Fibroblast of lung (primary cell): ENCODE data around the gene TBC1D22B. TPM values are rescaled to one million over a fixed set of nuclear protein-coding genes. Genes with fewer than 3 reads are reported as not detected.

ENCODE experiments used
- DNase-seq, 2 donors: peaks; one replicate each; pipeline versions ENCODE4 v3.0.0 to v3.0.0-alpha.2; 2010; ENCODE audit warnings: low read depth in 2 of 2
- H2AFZ ChIP-seq: 2 replicates; pipeline ENCODE4 v1.5.1; 2012; ENCODE audit warnings: low read length, control low read depth, inconsistent platforms
- H3K27ac ChIP-seq: 2 replicates; pipeline ENCODE4 v1.5.1; 2011; ENCODE audit warnings: low read length, control low read depth; ENCODE audit not compliant: insufficient read depth
- H3K27me3 ChIP-seq: 2 replicates; pipeline ENCODE4 v1.5.1; 2011; ENCODE audit warnings: mild to moderate bottlenecking, low read length; ENCODE audit not compliant: control insufficient read depth, insufficient read depth
- H3K36me3 ChIP-seq: 2 replicates; pipeline ENCODE4 v1.5.1; 2011; ENCODE audit warnings: low read length; ENCODE audit not compliant: control insufficient read depth, insufficient read depth
- H3K4me1 ChIP-seq: 2 replicates; pipeline ENCODE4 v1.5.1; 2011; ENCODE audit warnings: low read length; ENCODE audit not compliant: control insufficient read depth, insufficient read depth; ENCODE audit errors: extremely low read depth
- H3K4me2 ChIP-seq: 2 replicates; pipeline ENCODE4 v1.5.1; 2011; ENCODE audit warnings: low read length, control low read depth; ENCODE audit not compliant: insufficient read depth; ENCODE audit errors: extremely low read depth
- H3K4me3 ChIP-seq, 4 experiments: fragments of 200-600 bp in 1 of 4; sonication (generic) in 1 of 4; replicated peaks in 1 of 4; 2 replicates each; pipeline ENCODE4 v1.5.1; 2011 to 2016; ENCODE audit warnings: low read length in 4 of 4, low read depth in 3 of 4, mild to moderate bottlenecking in 3 of 4, control low read depth in 2 of 4, inconsistent platforms in 1 of 4, mixed read lengths in 1 of 4; ENCODE audit not compliant: insufficient read depth in 1 of 4; ENCODE audit errors: control extremely low read depth in 1 of 4
- H3K79me2 ChIP-seq: 2 replicates; pipeline ENCODE4 v1.5.1; 2012; ENCODE audit warnings: mild to moderate bottlenecking, low read length, inconsistent platforms; ENCODE audit not compliant: control insufficient read depth, insufficient read depth
- H3K9ac ChIP-seq: 2 replicates; pipeline ENCODE4 v1.5.1; 2011; ENCODE audit warnings: mild to moderate bottlenecking, low read length, control low read depth; ENCODE audit not compliant: insufficient read depth
- H3K9me3 ChIP-seq: 2 replicates; pipeline ENCODE4 v1.5.1; 2012; ENCODE audit warnings: low read depth, low read length; ENCODE audit not compliant: control insufficient read depth, insufficient read depth
- H4K20me1 ChIP-seq: 2 replicates; pipeline ENCODE4 v1.5.1; 2011; ENCODE audit warnings: low read length; ENCODE audit not compliant: control insufficient read depth, insufficient read depth; ENCODE audit errors: extremely low read depth
- EZH2 ChIP-seq: IDR thresholded peaks from 2 replicates; pipeline ENCODE4 v1.5.1; 2012; ENCODE audit warnings: low read length, control low read depth, mild to moderate bottlenecking; ENCODE audit errors: missing control alignments
- polyA plus RNA-seq, 2 donors: library from polyadenylated mRNA; depleted of rRNA in 1 of 2; stranded (reverse) in 1 of 2; unstranded in 1 of 2; fragments of >200 nt; gene quantifications; 2 replicates each; pipeline ENCODE4 v1.2.1, GENCODE V29; 2011 to 2012; ENCODE audit warnings: missing spikeins in 1 of 2
- total RNA-seq: library from RNA; depleted of rRNA; stranded (reverse); fragments of >200 nt; gene quantifications from 2 replicates; pipeline ENCODE4 v1.2.1, GENCODE V29; 2014
- TF ChIP-seq, protein P1 (sequence below), 2 donors: IDR thresholded peaks in 1 of 2; conservative IDR thresholded peaks in 1 of 2; 1 replicate in 1 of 2; 2 replicates in 1 of 2; pipeline ENCODE4 v1.5.1; 2011 to 2012; ENCODE audit warnings: low read length in 2 of 2, control low read depth in 1 of 2, inconsistent platforms in 1 of 2, low read depth in 1 of 2, mild to moderate bottlenecking in 1 of 2

The TBC1D22B gene
- total and polyA plus RNA-seq, 2 donors (not counting 1 experiment from before 2014, with no cell fraction given) = 6.3 to 9.7 TPM

DNA sequence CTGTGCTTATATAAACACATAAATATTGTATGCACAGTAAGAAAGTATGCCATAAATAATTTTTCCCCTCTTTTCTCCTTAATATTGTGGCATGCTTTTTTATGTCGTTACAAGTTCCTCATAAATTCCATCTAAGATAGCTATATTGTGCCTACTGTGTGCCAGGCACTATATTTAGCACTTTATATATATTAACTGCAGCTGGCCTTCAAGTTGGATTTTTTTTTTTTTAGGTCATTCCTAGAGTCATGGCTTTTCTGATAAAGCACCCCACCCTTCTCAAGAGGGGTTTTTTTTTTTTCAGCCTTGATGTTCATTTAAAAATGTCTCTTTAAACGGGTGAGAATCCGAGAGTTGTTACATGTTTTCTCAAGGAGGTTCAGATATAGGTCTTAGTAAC is 53.4 kb downstream of the TBC1D22B start:
- Histone ChIP-seq H4K20me1 (no peaks in the 10 kb centered on the region), H3K79me2 (no peaks in the 10 kb centered on the region), H3K27me3 (no peaks in the 10 kb centered on the region), H2AFZ (no peak overlapping the region), H3K9me3 (no peaks in the 10 kb centered on the region), H3K4me1 (no peaks in the 10 kb centered on the region), H3K36me3 (peaks cover 7% of the 10 kb centered on the region), H3K4me3 (no peak overlapping the region), H3K4me2 (no peak overlapping the region), H3K9ac (no peak overlapping the region), H3K27ac (no peak overlapping the region)
- TF ChIP-seq, protein P1, sequence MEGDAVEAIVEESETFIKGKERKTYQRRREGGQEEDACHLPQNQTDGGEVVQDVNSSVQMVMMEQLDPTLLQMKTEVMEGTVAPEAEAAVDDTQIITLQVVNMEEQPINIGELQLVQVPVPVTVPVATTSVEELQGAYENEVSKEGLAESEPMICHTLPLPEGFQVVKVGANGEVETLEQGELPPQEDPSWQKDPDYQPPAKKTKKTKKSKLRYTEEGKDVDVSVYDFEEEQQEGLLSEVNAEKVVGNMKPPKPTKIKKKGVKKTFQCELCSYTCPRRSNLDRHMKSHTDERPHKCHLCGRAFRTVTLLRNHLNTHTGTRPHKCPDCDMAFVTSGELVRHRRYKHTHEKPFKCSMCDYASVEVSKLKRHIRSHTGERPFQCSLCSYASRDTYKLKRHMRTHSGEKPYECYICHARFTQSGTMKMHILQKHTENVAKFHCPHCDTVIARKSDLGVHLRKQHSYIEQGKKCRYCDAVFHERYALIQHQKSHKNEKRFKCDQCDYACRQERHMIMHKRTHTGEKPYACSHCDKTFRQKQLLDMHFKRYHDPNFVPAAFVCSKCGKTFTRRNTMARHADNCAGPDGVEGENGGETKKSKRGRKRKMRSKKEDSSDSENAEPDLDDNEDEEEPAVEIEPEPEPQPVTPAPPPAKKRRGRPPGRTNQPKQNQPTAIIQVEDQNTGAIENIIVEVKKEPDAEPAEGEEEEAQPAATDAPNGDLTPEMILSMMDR (conservative IDR thresholded peaks at IDR 0.05 in 1 of 2, IDR thresholded peaks at IDR 0.05 in 1 of 2; ENCODE audit: low read depth in 1 of 2, low read length in 2 of 2) = no peak
- TF ChIP-seq EZH2 = no peak
- no peak for DNase-seq

DNA sequence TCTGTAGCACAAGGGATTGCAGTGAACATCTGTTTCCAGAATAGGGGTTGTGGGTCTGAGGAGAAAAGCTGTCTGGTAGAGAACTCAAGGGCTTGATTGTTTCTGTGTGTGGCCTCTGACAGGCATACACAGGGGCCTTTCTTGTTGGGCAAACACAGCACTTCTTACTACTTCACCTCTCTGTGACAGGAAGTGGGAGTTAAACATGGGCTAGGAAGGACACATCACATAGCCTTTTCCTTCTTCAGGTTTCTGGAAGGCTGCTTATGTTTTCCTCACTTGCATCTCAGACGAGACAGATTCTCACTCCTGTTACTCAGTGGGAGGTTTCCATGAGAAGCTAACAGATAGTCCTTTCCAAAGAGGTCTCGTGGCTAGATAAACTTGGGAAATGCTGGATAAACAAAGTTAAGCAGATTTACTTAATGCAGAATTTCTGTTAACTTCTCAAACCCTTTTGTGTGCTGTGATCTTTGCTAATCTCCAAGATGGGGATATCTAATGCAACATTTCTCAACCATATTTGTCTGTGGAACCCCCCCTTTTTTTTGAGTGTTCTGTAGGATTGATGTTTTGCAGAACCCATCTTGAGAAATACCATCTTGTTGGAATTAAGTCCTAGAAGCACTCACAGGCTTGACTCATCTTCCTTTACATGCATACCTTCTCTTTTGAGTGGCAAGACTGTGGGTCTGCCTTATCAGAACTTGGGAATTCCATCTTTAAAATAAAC is 54.3 kb downstream of the TBC1D22B start:
- peak; percentile 5 to 70 for DNase-seq
- Histone ChIP-seq H3K27ac (no peak overlapping the region), H3K79me2 (no peaks in the 10 kb centered on the region), H3K4me3 (no peak overlapping the region), H3K9ac (no peak overlapping the region), H2AFZ (no peak overlapping the region), H3K9me3 (no peaks in the 10 kb centered on the region), H4K20me1 (no peaks in the 10 kb centered on the region), H3K36me3 (peaks cover 8% of the 10 kb centered on the region), H3K27me3 (no peaks in the 10 kb centered on the region), H3K4me2 (no peak overlapping the region), H3K4me1 (no peaks in the 10 kb centered on the region)
- TF ChIP-seq, protein P1 (conservative IDR thresholded peaks at IDR 0.05 in 1 of 2, IDR thresholded peaks at IDR 0.05 in 1 of 2; ENCODE audit: low read depth in 1 of 2, low read length in 2 of 2) = no peak
- TF ChIP-seq EZH2 = no peak

DNA sequence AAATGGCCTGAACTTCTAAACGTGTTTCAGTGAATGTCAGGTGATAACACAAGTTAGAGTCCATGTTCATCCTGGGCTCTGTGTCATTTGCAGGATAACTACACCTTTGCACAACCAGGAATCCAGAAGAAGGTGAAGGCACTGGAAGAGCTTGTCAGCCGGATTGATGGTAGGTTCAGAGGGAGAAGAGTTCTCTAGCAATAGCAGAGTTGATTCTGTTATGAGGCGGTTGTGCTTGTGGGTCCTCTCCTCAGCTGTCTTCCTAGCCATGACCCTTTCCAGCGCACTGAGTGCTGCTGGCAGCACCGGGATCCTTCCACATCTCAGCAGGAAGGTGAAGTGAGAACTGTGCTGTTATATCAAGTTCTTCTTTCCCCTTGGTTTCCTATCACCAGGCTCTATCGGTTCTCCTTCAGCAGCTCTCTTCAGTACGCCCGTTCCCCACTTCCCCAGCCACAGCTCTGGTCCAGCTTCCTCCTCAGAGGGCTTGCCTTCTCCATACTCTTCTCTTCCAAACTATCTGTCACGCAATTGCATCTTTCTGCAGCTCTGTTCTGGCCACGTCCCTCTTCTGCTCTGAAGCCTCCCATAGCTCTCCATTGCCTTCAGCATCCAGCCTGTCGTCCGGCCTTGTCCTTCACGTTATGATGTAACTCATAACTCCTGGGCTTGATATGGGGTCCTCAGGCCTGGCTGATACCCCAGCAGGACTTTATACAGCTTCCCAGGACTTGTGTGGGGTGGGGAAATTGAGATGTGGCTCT is 56.3 kb downstream of the TBC1D22B start:
- H3K36me3 ChIP-seq = peaks cover 10% of the 10 kb centered on the region
- H3K79me2 ChIP-seq = no peaks in the 10 kb centered on the region
- H2AFZ ChIP-seq = no peak overlapping the region
- no peak for DNase-seq
- no peak overlapping the region for H3K27ac ChIP-seq
- no peak overlapping the region for H3K9ac ChIP-seq
- H3K4me2 ChIP-seq = no peak overlapping the region
- TF ChIP-seq, protein P1 (conservative IDR thresholded peaks at IDR 0.05 in 1 of 2, IDR thresholded peaks at IDR 0.05 in 1 of 2; ENCODE audit: low read depth in 1 of 2, low read length in 2 of 2) = no peak
- no peak for TF ChIP-seq EZH2
- no peaks in the 10 kb centered on the region for H3K9me3 ChIP-seq
- no peaks in the 10 kb centered on the region for H4K20me1 ChIP-seq
- H3K4me3 ChIP-seq = no peak overlapping the region
- no peaks in the 10 kb centered on the region for H3K4me1 ChIP-seq
- no peaks in the 10 kb centered on the region for H3K27me3 ChIP-seq
